OCI-LY1 (cell line): ENCODE data around the gene QTRT2.

Experiments used
- H2AFZ ChIP-seq: fragments of 200-600 bp; sonication (generic), shearing (Covaris generic); 2 replicates; pipeline ENCODE4 v1.6.0; 2014; ENCODE audit warnings: antibody characterized with exemption, mild to moderate bottlenecking, low read length
- H3F3A ChIP-seq: fragments of 200-600 bp; sonication (generic), shearing (Covaris generic); 2 replicates; pipeline ENCODE4 v1.6.0; 2014; ENCODE audit warnings: mild to moderate bottlenecking, antibody characterized with exemption, low read length, moderate library complexity; ENCODE audit not compliant: insufficient read depth
- H3K27ac ChIP-seq: fragments of 200-600 bp; sonication (generic); 2 replicates; pipeline ENCODE4 v1.5.1; 2014; ENCODE audit warnings: low read length, mixed run types, mild to moderate bottlenecking, low read depth; ENCODE audit not compliant: poor library complexity, severe bottlenecking
- H3K27me3 ChIP-seq: fragments of 200-600 bp; sonication (generic); 2 replicates; pipeline ENCODE4 v1.6.0; 2014; ENCODE audit warnings: antibody characterized with exemption, mild to moderate bottlenecking, low read length, moderate library complexity; ENCODE audit not compliant: insufficient read depth
- H3K36me3 ChIP-seq: fragments of 200-600 bp; sonication (generic); 2 replicates; pipeline ENCODE4 v1.6.1; 2014; ENCODE audit warnings: mild to moderate bottlenecking, antibody characterized with exemption, low read length, moderate library complexity, mixed read lengths; ENCODE audit not compliant: insufficient read depth
- H3K4me1 ChIP-seq: fragments of 200-600 bp; sonication (generic); 2 replicates; pipeline ENCODE4 v1.5.1; 2014; ENCODE audit warnings: mild to moderate bottlenecking, low read length, moderate library complexity; ENCODE audit not compliant: insufficient read depth, severe bottlenecking
- H3K4me2 ChIP-seq: fragments of 200-600 bp; sonication (generic), shearing (Covaris generic); 2 replicates; pipeline ENCODE4 v1.6.1; 2014; ENCODE audit warnings: low read length
- H3K4me3 ChIP-seq: fragments of 200-600 bp; sonication (generic); 2 replicates; pipeline ENCODE4 v1.5.1; 2014; ENCODE audit warnings: low read length, low read depth, mild to moderate bottlenecking, mixed read lengths; ENCODE audit not compliant: poor library complexity, severe bottlenecking
- H3K79me2 ChIP-seq: fragments of 200-600 bp; shearing (Covaris generic); 2 replicates; pipeline ENCODE4 v1.6.1; 2016; ENCODE audit warnings: mixed run types, low read length, mixed read lengths; ENCODE audit not compliant: insufficient read depth
- H3K9ac ChIP-seq: fragments of 200-600 bp; sonication (generic), shearing (Covaris generic); 2 replicates; pipeline ENCODE4 v1.6.1; 2014; ENCODE audit warnings: mild to moderate bottlenecking, low read length, mixed read lengths
- H3K9me2 ChIP-seq: fragments of 200-600 bp; sonication (generic), shearing (Covaris generic); 2 replicates; pipeline ENCODE4 v1.6.1; 2014; ENCODE audit warnings: low read depth, mild to moderate bottlenecking, low read length, mixed read lengths
- H3K9me3 ChIP-seq: fragments of 200-600 bp; shearing (Covaris generic); 2 replicates; pipeline ENCODE4 v1.6.1; 2014; ENCODE audit warnings: low read length, mixed read lengths
- H4K20me1 ChIP-seq: fragments of 200-600 bp; sonication (generic), shearing (Covaris generic); 2 replicates; pipeline ENCODE4 v1.6.0; 2016; ENCODE audit warnings: mild to moderate bottlenecking, low read length; ENCODE audit not compliant: insufficient read depth
- CTCF ChIP-seq: fragments of 200-600 bp; sonication (generic), shearing (Covaris generic); IDR thresholded peaks from 2 replicates; pipeline ENCODE4 v1.5.1; 2017; ENCODE audit warnings: mild to moderate bottlenecking, antibody characterized with exemption, low read length, moderate library complexity, mixed read lengths
- EZH2 ChIP-seq: fragments of 200-600 bp; sonication (generic), shearing (Covaris generic); IDR thresholded peaks from 2 replicates; pipeline ENCODE4 v1.8.0; 2017; ENCODE audit warnings: borderline replicate concordance, mixed run types, mild to moderate bottlenecking, antibody characterized with exemption, low read length, moderate library complexity, mixed read lengths

Gene QTRT2

GRCh38 chr3:114081037-114081436, 24.5 kb downstream of the QTRT2 start:
- Histone ChIP-seq H3K4me1 (no peaks in the 10 kb centered on the region), H3K27ac (no peak overlapping the region), H2AFZ (no peak overlapping the region), H3K9me3 (no peaks in the 10 kb centered on the region), H3K79me2 (no peaks in the 10 kb centered on the region), H3K36me3 (peaks cover 94% of the 10 kb centered on the region), H4K20me1 (no peaks in the 10 kb centered on the region), H3K4me3 (no peak overlapping the region), H3F3A (no peaks in the 10 kb centered on the region), H3K9ac (no peak overlapping the region), H3K9me2 (no peaks in the 10 kb centered on the region), H3K4me2 (no peak overlapping the region), H3K27me3 (no peaks in the 10 kb centered on the region)
- TF ChIP-seq CTCF (no peak), EZH2 (no peak)

GRCh38 chr3:114083112-114083511, 26.6 kb downstream of the QTRT2 start:
- Histone ChIP-seq H3K4me3 (no peak overlapping the region), H3K36me3 (peaks cover 96% of the 10 kb centered on the region), H3K27ac (no peak overlapping the region), H2AFZ (no peak overlapping the region), H3K27me3 (no peaks in the 10 kb centered on the region), H3K79me2 (no peaks in the 10 kb centered on the region), H3F3A (no peaks in the 10 kb centered on the region), H3K4me2 (no peak overlapping the region), H4K20me1 (no peaks in the 10 kb centered on the region), H3K9me3 (no peaks in the 10 kb centered on the region), H3K9ac (no peak overlapping the region), H3K4me1 (no peaks in the 10 kb centered on the region), H3K9me2 (no peaks in the 10 kb centered on the region)
- TF ChIP-seq EZH2 (no peak), CTCF (no peak)

GRCh38 chr3:114086356-114086755, 29.8 kb downstream of the QTRT2 start:
- no peaks in the 10 kb centered on the region for H3K27me3 ChIP-seq

More at GRCh38 chr3:114086356-114086755, 29.8 kb downstream of the QTRT2 start:
- H3K4me2 ChIP-seq, result no peak overlapping the region
- no peak overlapping the region for H3K9ac ChIP-seq
- H3K36me3 ChIP-seq, result peaks cover 64% of the 10 kb centered on the region
- no peak overlapping the region for H2AFZ ChIP-seq
- H3K4me3 ChIP-seq, result no peak overlapping the region
- no peaks in the 10 kb centered on the region for H3K9me2 ChIP-seq
- H4K20me1 ChIP-seq, result no peaks in the 10 kb centered on the region
- no peaks in the 10 kb centered on the region for H3K79me2 ChIP-seq
- TF ChIP-seq CTCF (no peak), EZH2 (no peak)
- H3K4me1 ChIP-seq, result no peaks in the 10 kb centered on the region
- no peak overlapping the region for H3K27ac ChIP-seq
- H3F3A ChIP-seq, result no peaks in the 10 kb centered on the region
- H3K9me3 ChIP-seq, result no peaks in the 10 kb centered on the region
